ENCODE results near the gene UBE2C.

Gene UBE2C

GRCh38 chr20:45813006-45813340 lies 529 bp downstream of the UBE2C start:
- no peak for DNase-seq
- Histone ChIP-seq H3K4me1 (ENCODE audit: low read length) (no peaks in the 10 kb centered on the region), H3K9me3 (replicated peaks; ENCODE audit: insufficient read depth, low read length) (no peaks in the 10 kb centered on the region), H3K9ac (ENCODE audit: low read length) (peak overlapping the region; percentile 80), H3F3A (ENCODE audit: insufficient read depth, low read length) (peaks cover 14% of the 10 kb centered on the region), H3K27ac (ENCODE audit: low read length) (peak overlapping the region; percentile 13; the same call in 1 of the 2 replicates), H3K4me2 (ENCODE audit: low read depth, low read length) (peak overlapping the region; percentile 67), H3K36me3 (replicated peaks; ENCODE audit: insufficient read depth, low read length) (0 out of 2 replicates have a peak, but pooled peaks cover 3% of the 10 kb centered on the region), H3K9me2 (replicated peaks; ENCODE audit: insufficient read depth, low read length) (no peaks in the 10 kb centered on the region), H2AFZ (ENCODE audit: low read length) (peak overlapping the region; percentile 76), H3K27me3 (replicated peaks; ENCODE audit: insufficient read depth, low read length) (no peaks in the 10 kb centered on the region), H3K79me2 (ENCODE audit: low read length) (peaks cover 19% of the 10 kb centered on the region), H3K4me3 (ENCODE audit: low read length) (peak overlapping the region; percentile 83), H4K20me1 (ENCODE audit: insufficient read depth, low read length) (no peaks in the 10 kb centered on the region)
- TF ChIP-seq EZH2phosphoT487 (IDR thresholded peaks at IDR 0.05; ENCODE audit: low read length) (no peak), CTCF (IDR thresholded peaks at IDR 0.05; ENCODE audit: low read length) (no peak), EZH2 (optimal IDR thresholded peaks at IDR 0.05; ENCODE audit: low read depth, low read length) (no peak)

GRCh38 chr20:45813489-45813888 lies 1.0 kb downstream of the UBE2C start:
- DNase-seq = no peak
- no peaks in the 10 kb centered on the region for H3K27me3 ChIP-seq (replicated peaks; ENCODE audit: insufficient read depth, low read length)
- no peak for TF ChIP-seq EZH2 (optimal IDR thresholded peaks at IDR 0.05; ENCODE audit: low read depth, low read length)
- TF ChIP-seq CTCF (IDR thresholded peaks at IDR 0.05; ENCODE audit: low read length) = no peak
- no peak for TF ChIP-seq EZH2phosphoT487 (IDR thresholded peaks at IDR 0.05; ENCODE audit: low read length)
- no peaks in the 10 kb centered on the region for H3K9me3 ChIP-seq (replicated peaks; ENCODE audit: insufficient read depth, low read length)
- 0 out of 2 replicates have a peak overlapping the region, but pooled peaks have one; percentile 76 for H2AFZ ChIP-seq (ENCODE audit: low read length)
- H4K20me1 ChIP-seq (ENCODE audit: insufficient read depth, low read length) = no peaks in the 10 kb centered on the region
- H3K4me2 ChIP-seq (ENCODE audit: low read depth, low read length) = peak overlapping the region; percentile 67
- no peak overlapping the region for H3K27ac ChIP-seq (ENCODE audit: low read length)
- peak overlapping the region; percentile 80 for H3K9ac ChIP-seq (ENCODE audit: low read length)
- H3K9me2 ChIP-seq (replicated peaks; ENCODE audit: insufficient read depth, low read length) = no peaks in the 10 kb centered on the region
- no peaks in the 10 kb centered on the region for H3K4me1 ChIP-seq (ENCODE audit: low read length)
- H3K79me2 ChIP-seq (ENCODE audit: low read length) = peaks cover 19% of the 10 kb centered on the region
- peaks cover 19% of the 10 kb centered on the region for H3F3A ChIP-seq (ENCODE audit: insufficient read depth, low read length)
- peak overlapping the region; percentile 83 for H3K4me3 ChIP-seq (ENCODE audit: low read length)
- H3K36me3 ChIP-seq (replicated peaks; ENCODE audit: insufficient read depth, low read length) = 0 out of 2 replicates have a peak, but pooled peaks cover 3% of the 10 kb centered on the region

- Histone ChIP-seq H3K4me3 (ENCODE audit: low read length) (no peak overlapping the region), H4K20me1 (ENCODE audit: insufficient read depth, low read length) (no peaks in the 10 kb centered on the region), H3F3A (ENCODE audit: insufficient read depth, low read length) (peaks cover 19% of the 10 kb centered on the region), H3K9me2 (replicated peaks; ENCODE audit: insufficient read depth, low read length) (no peaks in the 10 kb centered on the region), H3K9me3 (replicated peaks; ENCODE audit: insufficient read depth, low read length) (no peaks in the 10 kb centered on the region), H3K27me3 (replicated peaks; ENCODE audit: insufficient read depth, low read length) (no peaks in the 10 kb centered on the region), H2AFZ (ENCODE audit: low read length) (no peak overlapping the region), H3K4me2 (ENCODE audit: low read depth, low read length) (no peak overlapping the region), H3K27ac (ENCODE audit: low read length) (no peak overlapping the region), H3K9ac (ENCODE audit: low read length) (no peak overlapping the region), H3K36me3 (replicated peaks; ENCODE audit: insufficient read depth, low read length) (0 out of 2 replicates have a peak, but pooled peaks cover 3% of the 10 kb centered on the region), H3K79me2 (ENCODE audit: low read length) (peaks cover 19% of the 10 kb centered on the region), H3K4me1 (ENCODE audit: low read length) (no peaks in the 10 kb centered on the region)
- TF ChIP-seq EZH2 (optimal IDR thresholded peaks at IDR 0.05; ENCODE audit: low read depth, low read length) = no peak
- TF ChIP-seq EZH2phosphoT487 (IDR thresholded peaks at IDR 0.05; ENCODE audit: low read length) = no peak
- no peak for TF ChIP-seq CTCF (IDR thresholded peaks at IDR 0.05; ENCODE audit: low read length)
- DNase-seq = no peak
These were observed 1.9 kb downstream of the UBE2C start for GRCh38 chr20:45814314-45814713.

Data from MM.1S (cell line).